HL-60 (cell line): Measurements from ENCODE around the gene CD40.

Source experiments
- DNase-seq, 2 experiments: peaks; one replicate each; pipeline ENCODE4 v3.0.0-alpha.2; 2010 to 2020; ENCODE audit warnings: low read depth in 1 of 2, low spot score in 1 of 2
- H3K27ac ChIP-seq: fragments of 250-450 bp; sonication (Bioruptor Pico); replicated peaks from 2 replicates; pipeline ENCODE4 v1.5.1; 2020; ENCODE audit warnings: mild to moderate bottlenecking, moderate library complexity
- H3K27me3 ChIP-seq: fragments of 250-450 bp; sonication (Bioruptor Pico); 2 replicates; pipeline ENCODE4 v1.5.1; 2021; ENCODE audit warnings: mild to moderate bottlenecking, moderate library complexity; ENCODE audit not compliant: insufficient read depth, poor library complexity, severe bottlenecking
- H3K4me3 ChIP-seq: replicated peaks from 2 replicates; pipeline ENCODE4 v1.5.1; 2011; ENCODE audit warnings: mild to moderate bottlenecking, control low read depth, low read length; ENCODE audit not compliant: insufficient read depth
- CTCF ChIP-seq: IDR thresholded peaks from one replicate; pipeline ENCODE4 v1.5.1; 2011; ENCODE audit warnings: low read length, control low read depth, inconsistent platforms; ENCODE audit not compliant: insufficient read depth
- GABPA ChIP-seq: IDR thresholded peaks from 2 replicates; pipeline ENCODE4 v1.6.1; 2012; ENCODE audit warnings: low read depth
- POLR2AphosphoS5 ChIP-seq: IDR thresholded peaks from 2 replicates; pipeline ENCODE4 v1.6.1; 2012; ENCODE audit warnings: low read depth
- REST ChIP-seq: IDR thresholded peaks from 2 replicates; pipeline ENCODE4 v1.6.1; 2012; ENCODE audit warnings: low read depth; ENCODE audit not compliant: insufficient replicate concordance
- SPI1 ChIP-seq: IDR thresholded peaks from 2 replicates; pipeline ENCODE4 v1.6.1; 2012; ENCODE audit warnings: low read depth, mild to moderate bottlenecking, borderline replicate concordance

The CD40 gene

GRCh38 chr20:46135856-46136633, 17.9 kb downstream of the CD40 start:
- Histone ChIP-seq H3K27ac (no peak overlapping the region), H3K4me3 (no peak overlapping the region), H3K27me3 (peaks cover under 1% of the 10 kb centered on the region)
- DNase-seq, result no peak
- TF ChIP-seq SPI1 (no peak), REST (no peak), CTCF (no peak), POLR2AphosphoS5 (no peak), GABPA (no peak)

GRCh38 chr20:46137816-46138215, 19.7 kb downstream of the CD40 start:
- no peak for TF ChIP-seq CTCF
- TF ChIP-seq POLR2AphosphoS5, result no peak
- no peak for TF ChIP-seq GABPA
- TF ChIP-seq SPI1, result no peak
- TF ChIP-seq REST, result no peak
- no peak overlapping the region for H3K4me3 ChIP-seq
- DNase-seq, result no peak
- no peaks in the 10 kb centered on the region for H3K27me3 ChIP-seq
- no peak overlapping the region for H3K27ac ChIP-seq

- Histone ChIP-seq H3K27me3 (no peaks in the 10 kb centered on the region), H3K4me3 (no peak overlapping the region), H3K27ac (no peak overlapping the region)
- TF ChIP-seq SPI1, result no peak
- no peak for TF ChIP-seq POLR2AphosphoS5
- TF ChIP-seq CTCF, result no peak
- TF ChIP-seq GABPA, result no peak
- TF ChIP-seq REST, result no peak
- no peak for DNase-seq
These were observed 21.3 kb downstream of the CD40 start for GRCh38 chr20:46139266-46139889.
